ENCODE measurements around the gene FBXO46.

GRCh38 chr19:45664575-45664974 is 66.1 kb downstream of the FBXO46 start:
- no peak for TF ChIP-seq REST (IDR thresholded peaks at IDR 0.05)
- TF ChIP-seq TAF1 (conservative IDR thresholded peaks at IDR 0.05) = no peak
- TF ChIP-seq CTCF (IDR thresholded peaks at IDR 0.05; ENCODE audit: low read depth, low read length, missing input control) = no peak
- no peak for TF ChIP-seq YY1 (IDR thresholded peaks at IDR 0.05)
- no peak for TF ChIP-seq EGR1 (IDR thresholded peaks at IDR 0.05; ENCODE audit: low read depth in 2 of 2)
- TF ChIP-seq FOXA1 (IDR thresholded peaks at IDR 0.05) = no peak
- TF ChIP-seq GABPA (IDR thresholded peaks at IDR 0.05 in 1 of 2, conservative IDR thresholded peaks at IDR 0.05 in 1 of 2) = no peak
- no peak for TF ChIP-seq RAD21 (IDR thresholded peaks at IDR 0.05)
- TF ChIP-seq SP1 (IDR thresholded peaks at IDR 0.05) = no peak
- no peak for TF ChIP-seq MAX (IDR thresholded peaks at IDR 0.05)

All from liver (tissue), 3 donors.